ENCODE results near the gene PEX12.
"Not testable (repeated sequence)": the region's sequence is repeated elsewhere in the genome, so short reads cannot be mapped to it uniquely, and the experiment has no call there.

DNA sequence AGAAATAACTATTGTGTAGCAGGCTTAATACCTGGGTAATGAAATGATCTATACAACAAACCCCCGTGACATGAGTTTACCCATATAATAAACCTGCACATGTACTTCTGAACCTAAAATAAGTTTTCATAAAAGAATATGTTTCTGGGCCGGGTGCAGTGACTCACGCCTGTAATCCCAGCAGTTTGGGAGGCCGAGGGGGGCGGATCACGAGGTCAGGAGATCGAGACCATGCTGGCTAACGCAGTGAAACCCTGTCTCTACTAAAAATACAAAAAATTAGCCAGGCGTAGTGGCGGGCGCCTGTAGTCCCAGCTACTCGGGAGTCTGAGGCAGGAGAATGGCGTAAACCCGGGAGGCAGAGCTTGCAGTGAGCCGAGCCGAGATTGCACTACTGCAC is 15.2 kb downstream of the PEX12 start:
- TF ChIP-seq, protein P1, sequence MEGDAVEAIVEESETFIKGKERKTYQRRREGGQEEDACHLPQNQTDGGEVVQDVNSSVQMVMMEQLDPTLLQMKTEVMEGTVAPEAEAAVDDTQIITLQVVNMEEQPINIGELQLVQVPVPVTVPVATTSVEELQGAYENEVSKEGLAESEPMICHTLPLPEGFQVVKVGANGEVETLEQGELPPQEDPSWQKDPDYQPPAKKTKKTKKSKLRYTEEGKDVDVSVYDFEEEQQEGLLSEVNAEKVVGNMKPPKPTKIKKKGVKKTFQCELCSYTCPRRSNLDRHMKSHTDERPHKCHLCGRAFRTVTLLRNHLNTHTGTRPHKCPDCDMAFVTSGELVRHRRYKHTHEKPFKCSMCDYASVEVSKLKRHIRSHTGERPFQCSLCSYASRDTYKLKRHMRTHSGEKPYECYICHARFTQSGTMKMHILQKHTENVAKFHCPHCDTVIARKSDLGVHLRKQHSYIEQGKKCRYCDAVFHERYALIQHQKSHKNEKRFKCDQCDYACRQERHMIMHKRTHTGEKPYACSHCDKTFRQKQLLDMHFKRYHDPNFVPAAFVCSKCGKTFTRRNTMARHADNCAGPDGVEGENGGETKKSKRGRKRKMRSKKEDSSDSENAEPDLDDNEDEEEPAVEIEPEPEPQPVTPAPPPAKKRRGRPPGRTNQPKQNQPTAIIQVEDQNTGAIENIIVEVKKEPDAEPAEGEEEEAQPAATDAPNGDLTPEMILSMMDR (IDR thresholded peaks at IDR 0.05): not testable (repeated sequence)
- TF ChIP-seq POLR2A, POLR2AphosphoS5 (IDR thresholded peaks at IDR 0.05): not testable (repeated sequence)
